GM19238 (cell line): ENCODE results near the gene TEX29.

Experiments
- DNase-seq: peaks from one replicate; pipeline ENCODE4 v3.0.0; 2011; ENCODE audit warnings: low spot score; ENCODE audit not compliant: insufficient read length

The TEX29 gene

GRCh38 chr13:111367340-111367739 is 46.9 kb downstream of the TEX29 start:
- no peak for DNase-seq

- no peak for DNase-seq
Observed at GRCh38 chr13:111368091-111368490, 47.6 kb downstream of the TEX29 start.

GRCh38 chr13:111370147-111370546 is 49.7 kb downstream of the TEX29 start:
- no peak for DNase-seq

GRCh38 chr13:111370570-111371535 is 50.4 kb downstream of the TEX29 start:
- DNase-seq: no peak

GRCh38 chr13:111371720-111372119 is 51.3 kb downstream of the TEX29 start:
- no peak for DNase-seq

- DNase-seq: no peak
Observed at GRCh38 chr13:111372651-111373425, 52.4 kb downstream of the TEX29 start.

- no peak for DNase-seq
Observed at GRCh38 chr13:111373486-111373885, 53.0 kb downstream of the TEX29 start.

GRCh38 chr13:111380431-111380830 is 60.0 kb downstream of the TEX29 start:
- DNase-seq: no peak

GRCh38 chr13:111382411-111382810 is 62.0 kb downstream of the TEX29 start:
- no peak for DNase-seq

GRCh38 chr13:111382877-111383276 is 62.4 kb downstream of the TEX29 start:
- DNase-seq: no peak

- DNase-seq: no peak
Observed at GRCh38 chr13:111383591-111384440, 63.4 kb downstream of the TEX29 start.

- DNase-seq: no peak
Observed at GRCh38 chr13:111384441-111385182, 64.2 kb downstream of the TEX29 start.

- no peak for DNase-seq
Observed at GRCh38 chr13:111385183-111385857, 64.9 kb downstream of the TEX29 start.

- DNase-seq: no peak
Observed at GRCh38 chr13:111387026-111387871, 66.8 kb downstream of the TEX29 start.

- DNase-seq: no peak
Observed at GRCh38 chr13:111387945-111388600, 67.6 kb downstream of the TEX29 start.

- no peak for DNase-seq
Observed at GRCh38 chr13:111388851-111389500, 68.5 kb downstream of the TEX29 start.

GRCh38 chr13:111389621-111390521 is 69.4 kb downstream of the TEX29 start:
- DNase-seq: no peak
